HFF-Myc (cell line): ENCODE measurements around the gene ZBED1.

Source experiments
- DNase-seq: peaks from one replicate; pipeline ENCODE4 v3.0.0-alpha.2; 2011; ENCODE audit warnings: low read depth; ENCODE audit errors: extremely low read depth
- H3K4me3 ChIP-seq: replicated peaks from 2 replicates; pipeline ENCODE4 v1.5.1; 2011; ENCODE audit warnings: low read depth, mild to moderate bottlenecking, control low read depth, low read length
- CTCF ChIP-seq: IDR thresholded peaks from 2 replicates; pipeline ENCODE4 v1.5.1; 2012; ENCODE audit warnings: mild to moderate bottlenecking, low read depth, low read length, control low read depth; ENCODE audit errors: missing control alignments

Gene ZBED1

GRCh38 chrX:2502668-2503519, 2.1 kb upstream of the ZBED1 start:
- no peak for DNase-seq
- no peak for TF ChIP-seq CTCF
- no peak overlapping the region for H3K4me3 ChIP-seq

- TF ChIP-seq CTCF = no peak
- DNase-seq = no peak
- H3K4me3 ChIP-seq = no peak overlapping the region
Measured at GRCh38 chrX:2502120-2502667, 1.4 kb upstream of the ZBED1 start.

- no peak for TF ChIP-seq CTCF
- no peak overlapping the region for H3K4me3 ChIP-seq
- no peak for DNase-seq
Measured at GRCh38 chrX:2501559-2502102, 855 bp upstream of the ZBED1 start.

GRCh38 chrX:2500091-2500802, 529 bp downstream of the ZBED1 start:
- TF ChIP-seq CTCF = no peak

GRCh38 chrX:2499507-2499906, 1.3 kb downstream of the ZBED1 start:
- no peak for TF ChIP-seq CTCF
- DNase-seq = no peak
- peak overlapping the region; percentile 66 for H3K4me3 ChIP-seq

More at GRCh38 chrX:2500091-2500802, 529 bp downstream of the ZBED1 start:
- DNase-seq = no peak
- H3K4me3 ChIP-seq = peak overlapping the region; percentile 66

- peak overlapping the region; percentile 66 for H3K4me3 ChIP-seq
- TF ChIP-seq CTCF = no peak
- DNase-seq = no peak
Measured at GRCh38 chrX:2498781-2499302, 1.9 kb downstream of the ZBED1 start.
